DMS53 treated with DMSO at 0.1 percent for 48 hours (cell line): ENCODE data around the gene TICAM1.
"Not testable (repeated sequence)": the region's sequence is repeated elsewhere in the genome, so short reads cannot be mapped to it uniquely, and the experiment has no call there.

ENCODE experiments used
- DNase-seq: peaks from one replicate; lab custom pipeline; 2025; ENCODE audit not compliant: unreplicated experiment; lab: John Stamatoyannopoulos, UW

Gene TICAM1

DNA sequence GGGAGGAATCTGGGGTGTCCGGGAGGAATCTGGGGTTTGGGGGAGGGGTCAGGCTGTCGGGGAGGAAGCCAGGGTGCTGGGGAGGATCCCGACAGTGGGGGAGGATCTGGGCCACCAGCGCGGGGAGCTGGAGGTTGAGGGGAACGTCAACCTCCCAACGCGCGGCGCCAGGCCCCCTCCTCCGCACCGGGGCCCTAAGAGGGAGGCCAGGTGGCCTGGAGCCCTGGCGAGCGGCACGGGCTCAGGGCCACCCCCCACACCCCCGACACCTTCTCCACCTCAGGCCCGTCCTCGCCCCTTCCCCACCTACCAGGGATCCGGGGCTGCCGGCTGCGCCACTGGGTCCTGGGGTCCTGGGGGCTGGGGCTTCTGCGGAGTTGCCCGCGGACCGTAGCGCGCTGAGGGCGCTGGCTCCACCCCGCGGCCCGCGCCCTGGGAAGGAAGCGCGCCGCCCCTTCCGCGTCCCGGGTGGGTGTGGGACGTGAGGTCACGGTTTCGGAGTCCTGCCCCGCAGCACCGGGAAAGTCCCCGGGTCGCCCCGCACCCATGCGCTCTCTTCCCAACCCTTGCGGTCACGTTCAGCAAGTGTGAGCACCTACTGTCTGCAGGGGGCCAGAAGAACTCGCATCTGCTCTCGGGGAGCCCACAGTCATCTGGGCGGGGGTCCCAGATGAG lies at the start of gene TICAM1:
TICAM1 (minus strand) TSS at position 409 of the 675 bp plus-strand sequence. CDS start 13,335 bp downstream, outside the sequence.
- DNase-seq = peak; percentile 5

DNA sequence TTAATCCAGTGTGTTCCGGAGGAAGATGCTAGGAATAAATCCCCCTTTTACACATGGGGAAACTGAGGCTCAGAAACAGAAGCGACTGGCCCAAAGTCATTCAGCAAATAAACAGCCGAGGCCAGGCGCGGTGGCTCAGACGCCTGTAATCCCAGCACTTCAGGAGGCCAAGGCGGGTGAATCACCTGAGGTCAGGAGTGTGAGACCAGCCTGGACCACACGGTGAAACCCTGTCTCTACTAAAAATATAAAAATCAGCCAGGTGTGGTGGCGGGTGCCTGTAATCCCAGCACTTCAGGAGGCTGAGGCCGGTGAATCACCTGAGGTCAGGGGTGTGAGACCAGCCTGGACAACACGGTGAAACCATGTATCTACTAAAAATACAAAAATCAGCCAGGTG lies 47.5 kb upstream of the TICAM1 start:
- no peak for DNase-seq

DNA sequence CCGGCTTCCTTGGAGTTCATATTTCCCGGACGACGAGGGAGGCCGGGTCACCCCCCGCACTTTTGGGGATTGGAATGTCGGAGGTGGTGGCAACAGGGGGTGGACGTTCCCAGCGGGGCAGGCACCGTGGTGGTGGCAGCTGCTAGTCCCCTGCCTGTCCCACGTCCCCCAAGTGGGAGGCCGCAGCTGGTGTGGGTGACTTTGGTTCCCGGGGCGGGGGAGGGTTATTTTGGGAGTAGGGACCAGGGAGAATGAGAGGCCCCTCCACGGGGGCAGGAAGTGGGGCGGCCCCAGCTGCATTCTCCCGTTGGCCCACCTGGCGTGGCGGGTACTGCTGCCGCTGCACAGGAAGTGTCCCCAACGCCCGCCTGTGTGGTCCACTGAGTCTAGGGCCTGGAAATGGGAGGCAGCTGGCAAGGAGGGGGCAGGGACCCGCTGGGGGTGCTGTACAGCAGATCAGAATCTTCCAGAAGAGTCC lies 47.0 kb upstream of the TICAM1 start:
- DNase-seq = no peak

DNA sequence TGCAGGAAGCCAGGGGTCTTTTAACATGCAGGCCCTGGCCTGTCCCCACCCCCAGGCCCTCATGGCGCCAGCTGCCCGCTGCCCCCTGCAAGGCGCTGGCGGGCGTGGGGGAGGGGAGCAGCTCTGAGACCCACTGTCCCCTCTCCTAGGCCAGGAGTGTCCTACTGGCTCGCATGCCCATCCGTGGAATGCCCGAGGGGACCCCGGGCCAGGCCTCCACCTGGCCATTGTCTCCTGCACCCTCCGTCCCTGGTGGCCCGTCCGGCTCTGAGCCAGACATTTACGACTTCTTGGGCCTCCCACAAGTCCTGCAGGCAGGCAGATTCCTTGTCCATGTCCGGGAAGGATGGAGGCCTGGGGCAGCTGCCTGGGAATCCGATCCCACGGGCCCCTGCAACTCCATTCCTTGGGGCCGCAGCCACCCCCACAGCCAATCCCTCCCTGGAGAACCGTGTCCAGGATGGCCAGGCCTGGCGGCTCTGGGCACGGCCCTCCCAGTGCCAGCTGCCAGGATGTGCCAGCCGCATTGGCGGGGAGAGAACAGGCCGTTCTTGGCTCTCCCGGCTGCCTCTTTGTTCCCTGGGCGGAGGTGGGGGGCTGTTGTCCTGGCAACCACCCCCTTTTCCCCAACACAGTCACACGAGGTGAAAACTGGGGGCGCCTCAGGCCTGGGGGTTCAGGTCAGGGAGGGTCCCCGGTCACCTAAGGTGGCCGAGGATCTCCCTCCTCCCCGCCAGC lies 46.4 kb upstream of the TICAM1 start:
- no peak for DNase-seq

DNA sequence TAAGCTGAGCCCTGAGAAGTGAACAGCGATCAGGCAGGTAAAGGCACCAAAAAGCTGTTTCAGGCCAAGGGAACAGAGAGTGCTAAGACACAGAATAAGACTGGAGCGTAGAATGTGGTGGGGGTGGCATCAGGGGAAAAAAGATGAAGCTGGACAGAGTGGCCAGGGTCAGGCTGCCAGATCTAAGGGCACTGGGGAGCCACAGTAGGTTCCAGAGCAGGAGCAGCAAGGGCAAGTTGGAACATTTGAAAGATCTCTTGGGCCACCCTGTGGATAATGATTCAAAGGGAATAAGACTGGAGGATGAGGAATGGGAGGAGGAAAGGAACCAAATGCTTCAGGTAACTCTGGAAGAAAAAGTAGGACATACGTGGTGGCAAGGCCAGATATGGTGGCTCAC lies 42.4 kb upstream of the TICAM1 start:
- no peak for DNase-seq

DNA sequence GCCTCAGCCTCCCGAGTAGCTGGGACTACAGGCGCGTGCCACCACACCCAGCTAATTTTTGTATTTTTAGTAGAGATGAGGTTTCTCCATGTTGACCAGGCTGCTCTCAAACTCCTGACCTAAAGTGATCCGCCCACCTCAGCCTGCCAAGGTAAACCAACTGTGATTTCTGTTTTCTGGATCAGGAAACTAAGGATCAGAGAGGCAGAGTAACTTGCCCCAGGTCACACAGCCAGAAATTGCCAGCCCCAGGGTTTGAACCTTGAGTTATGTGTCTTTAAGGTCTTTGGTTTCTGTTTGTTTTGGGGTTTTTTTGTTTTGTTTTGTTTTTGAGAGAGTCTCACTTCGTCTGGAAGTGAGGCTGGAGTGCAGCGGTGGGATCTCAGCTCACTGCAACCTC lies 40.2 kb upstream of the TICAM1 start:
- no peak for DNase-seq

DNA sequence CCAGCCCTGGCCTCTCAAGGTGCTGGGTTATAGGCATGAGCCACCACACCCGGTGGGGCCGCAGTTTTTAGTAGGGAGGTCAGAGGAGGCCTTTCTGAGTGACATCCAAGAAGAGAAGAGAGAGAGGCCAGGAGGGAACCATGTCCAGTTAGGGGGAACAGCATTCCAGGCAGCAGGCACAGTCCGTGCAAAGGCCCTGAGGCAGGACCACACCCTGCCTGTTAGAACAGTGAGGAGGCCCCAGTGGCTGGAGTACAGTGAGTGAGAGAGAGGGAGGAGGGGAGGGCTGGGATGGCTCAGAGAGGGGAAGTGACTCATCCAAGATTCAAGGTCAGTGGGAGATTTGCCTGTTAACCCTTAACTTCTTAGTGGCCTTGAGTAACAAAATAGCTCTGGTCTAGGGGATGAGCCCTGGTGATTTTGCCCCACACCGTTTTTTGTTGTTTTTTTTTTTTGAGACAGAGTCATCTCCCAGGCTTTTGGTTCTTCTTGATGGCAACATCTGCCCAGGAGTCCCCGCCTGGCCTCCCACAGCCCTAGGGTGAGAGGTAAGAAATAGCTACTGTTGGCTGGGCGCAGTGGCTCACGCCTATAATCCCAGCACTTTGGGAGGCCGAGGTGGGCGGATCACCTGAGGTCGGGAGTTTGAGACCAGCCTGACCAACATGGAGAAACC lies 38.7 kb upstream of the TICAM1 start:
- peak; percentile 10 for DNase-seq

DNA sequence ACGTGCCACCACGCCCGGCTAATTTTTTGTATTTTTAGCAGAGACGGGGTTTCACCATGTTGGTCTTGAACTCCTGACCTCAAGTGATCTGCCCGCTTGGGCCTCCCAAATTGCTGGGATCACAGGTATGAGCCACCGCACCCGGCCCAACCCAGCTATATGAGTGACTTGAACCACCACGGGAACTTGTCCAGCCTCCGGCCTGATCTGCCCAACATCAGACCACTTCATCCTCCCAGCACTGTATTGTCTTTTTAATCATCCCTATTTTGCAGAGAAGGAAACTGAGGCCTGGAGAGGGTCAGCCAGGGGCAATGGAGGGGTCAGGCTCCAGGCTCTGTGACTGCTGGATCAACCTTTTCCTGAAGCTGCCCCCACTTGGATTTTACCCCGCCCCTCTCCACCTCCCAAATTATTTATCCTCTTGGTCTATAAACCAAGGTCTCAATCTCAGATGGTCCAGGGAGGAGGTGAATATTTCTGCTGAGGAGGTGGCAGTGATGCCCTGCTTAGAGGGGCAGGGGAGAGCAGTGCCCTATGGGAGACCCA lies 36.8 kb upstream of the TICAM1 start:
- DNase-seq = no peak

DNA sequence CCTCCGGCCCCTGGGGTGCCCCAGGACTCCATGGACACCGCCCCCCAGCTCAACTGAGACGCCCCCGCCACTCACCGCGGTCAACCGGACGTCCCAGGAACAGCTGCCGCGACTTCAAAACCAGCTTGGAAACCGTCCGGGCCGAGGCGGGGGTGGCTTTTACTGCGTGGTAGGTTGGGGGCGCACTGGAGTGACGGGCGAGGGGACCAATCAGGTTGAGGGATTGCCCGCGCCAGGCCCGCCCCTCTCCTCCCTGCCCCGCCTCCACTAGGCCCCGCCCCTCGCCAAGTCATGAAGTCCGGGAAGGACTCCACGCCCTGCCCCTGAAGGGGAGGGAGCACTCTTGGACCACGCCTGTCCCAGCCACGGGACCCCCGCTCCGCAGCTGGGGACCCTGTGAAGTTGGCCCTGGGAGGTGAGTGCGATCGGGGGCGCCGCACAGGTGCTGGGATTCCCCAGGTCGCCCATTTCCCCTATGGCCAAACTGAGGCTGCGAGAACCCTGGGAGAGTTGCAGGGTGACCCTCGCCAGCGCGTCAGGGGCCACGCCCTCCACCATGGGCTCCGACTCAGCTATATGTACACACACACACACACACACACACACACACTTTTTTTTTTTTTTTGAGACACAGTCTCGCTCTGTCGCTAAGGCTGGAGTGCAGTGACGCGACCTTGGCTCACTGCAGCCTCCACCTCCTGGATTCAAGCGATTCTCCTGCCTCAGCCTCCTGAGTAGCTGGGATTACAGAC lies 36.2 kb upstream of the TICAM1 start, which contains the start of gene PLIN3:
PLIN3 (minus strand) TSS at position 134 of the 752 bp plus-strand sequence. CDS start 6,273 bp downstream, outside the sequence.
- DNase-seq = peak; percentile 48

DNA sequence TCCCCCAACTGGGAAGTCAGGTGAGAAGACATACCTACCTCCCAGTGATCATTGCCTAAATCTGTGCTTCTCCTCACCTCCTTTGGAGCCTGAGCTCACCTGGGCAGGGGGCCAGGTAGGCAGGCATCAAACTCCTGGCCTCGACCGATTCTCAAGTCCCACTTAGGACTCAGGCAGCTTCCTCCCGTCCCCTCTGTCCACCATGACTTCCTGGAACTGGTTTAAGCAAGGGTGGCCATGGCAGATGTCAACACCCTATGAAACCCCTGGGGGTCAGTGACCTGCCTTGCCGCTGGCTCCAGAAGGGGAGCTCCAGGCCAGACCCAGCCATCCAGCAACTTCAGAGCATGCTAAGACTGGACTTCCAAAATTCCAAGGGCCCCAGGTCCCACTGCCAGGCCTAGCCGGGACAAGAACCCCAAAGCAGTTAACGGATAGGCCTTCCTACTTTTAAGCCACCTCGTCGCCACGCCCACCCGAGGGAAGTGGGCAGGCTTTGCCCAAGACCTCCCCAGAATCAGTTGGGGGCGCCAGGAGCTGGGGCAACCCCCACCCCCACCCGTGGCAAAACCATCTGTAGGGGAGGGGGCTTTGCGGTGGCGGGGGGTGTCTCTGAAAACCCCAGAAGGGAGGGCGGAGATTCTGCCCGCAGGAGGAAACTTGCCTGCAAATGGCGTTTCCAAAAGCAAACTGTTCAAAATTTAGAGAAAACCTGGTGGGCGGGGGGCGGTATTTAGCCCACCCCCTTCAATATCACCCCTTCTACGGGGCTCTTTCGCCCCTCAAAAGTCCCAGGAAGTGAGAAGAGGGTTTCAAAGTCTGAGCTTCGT lies 35.3 kb upstream of the TICAM1 start:
- DNase-seq = no peak

DNA sequence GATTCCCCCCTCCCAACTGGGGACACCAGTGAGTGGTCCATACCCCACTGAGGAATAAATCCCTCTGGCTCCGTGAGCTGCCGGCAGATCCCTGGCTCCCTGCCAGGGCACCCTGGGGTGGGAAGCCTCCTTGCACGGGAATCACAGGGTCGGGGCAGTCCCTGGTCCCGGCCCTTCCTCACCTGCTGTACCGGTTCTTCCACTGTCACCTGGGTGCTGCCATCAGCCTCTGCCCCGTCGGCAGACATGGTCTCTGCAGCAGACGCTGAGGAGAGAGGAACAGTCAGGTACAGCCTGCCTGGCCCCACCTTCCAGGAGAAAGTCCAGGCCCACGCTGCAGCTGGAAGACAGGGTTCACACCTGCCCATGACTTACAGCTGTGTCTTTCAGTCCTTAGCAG lies 29.6 kb upstream of the TICAM1 start:
- peak; percentile 86 for DNase-seq

DNA sequence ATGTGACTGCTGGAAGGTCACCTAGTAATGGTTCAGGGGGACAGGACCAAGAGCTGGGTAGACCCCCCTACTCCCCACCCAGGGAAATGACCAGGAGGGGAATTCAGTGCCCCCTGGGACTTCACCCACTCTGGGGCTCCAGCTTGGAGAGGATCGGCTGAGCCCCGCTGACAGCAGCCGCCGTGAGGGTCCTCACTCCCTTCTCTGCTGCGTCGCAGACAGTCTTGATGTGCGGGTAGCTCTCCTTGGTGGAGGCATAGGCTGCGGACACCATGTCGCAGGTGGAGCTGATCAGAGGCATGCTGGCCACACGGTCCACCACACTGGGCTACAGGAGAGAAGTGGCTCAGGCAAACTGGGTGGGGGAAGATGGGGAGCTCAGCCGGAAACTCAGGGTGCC lies 28.2 kb upstream of the TICAM1 start:
- DNase-seq = no peak

DNA sequence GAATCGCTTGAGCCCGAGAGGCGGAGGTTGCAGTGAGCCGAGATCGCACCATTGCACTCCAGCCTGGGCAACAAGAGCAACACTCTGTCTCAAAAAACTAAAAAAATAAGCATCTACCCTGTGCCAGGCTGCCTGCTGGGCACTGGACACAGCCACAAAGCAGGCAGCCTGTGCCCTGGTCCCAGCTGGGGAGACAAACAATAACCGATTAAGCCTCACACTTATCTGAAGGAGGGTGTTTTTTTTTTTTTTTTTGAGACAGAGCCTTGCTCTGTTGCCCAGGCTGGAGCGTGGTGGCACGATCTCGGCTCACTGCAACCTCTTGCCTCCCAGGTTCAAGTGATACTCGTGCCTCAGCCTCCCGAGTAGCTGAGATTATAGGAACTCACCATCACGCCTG lies 25.0 kb upstream of the TICAM1 start:
- not testable (repeated sequence) for DNase-seq

DNA sequence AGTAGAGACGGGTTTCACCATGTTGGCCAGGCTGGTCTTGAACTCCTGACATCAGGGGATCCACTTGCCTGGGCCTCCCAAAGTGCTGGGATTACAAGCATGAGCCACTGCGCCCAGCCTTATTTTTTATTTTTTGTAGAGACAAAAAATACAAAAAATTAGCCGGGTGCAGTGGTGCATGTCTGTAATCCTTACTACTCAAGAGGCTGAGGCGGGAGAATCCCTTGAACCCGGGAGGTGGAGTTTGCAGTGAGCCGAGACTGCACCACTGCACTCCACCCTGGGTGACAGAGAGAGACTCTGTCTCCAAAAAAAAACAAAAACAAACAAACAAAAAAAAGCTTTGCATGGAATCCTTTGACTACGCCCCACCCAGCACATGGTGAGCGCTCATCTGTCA lies 22.0 kb upstream of the TICAM1 start:
- not testable (repeated sequence) for DNase-seq

DNA sequence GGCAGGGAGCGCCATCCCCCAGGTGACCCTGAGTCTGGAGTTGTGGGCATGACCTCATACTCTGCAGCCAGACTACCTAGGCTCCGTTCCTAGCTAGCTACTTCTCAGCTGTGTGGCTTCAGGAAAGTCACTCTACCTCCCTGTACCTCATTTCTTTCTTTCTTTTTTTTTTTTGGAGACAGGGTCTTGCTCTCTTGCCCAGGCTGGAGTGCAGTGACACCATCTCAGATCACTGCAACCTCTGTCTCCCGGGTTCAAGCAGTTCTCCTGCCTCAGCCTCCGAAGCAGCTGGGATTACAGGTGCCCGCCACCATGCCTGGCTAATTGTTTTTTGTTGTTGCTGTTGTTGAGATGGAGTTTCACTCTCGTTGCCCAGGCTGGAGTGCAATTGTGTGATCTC lies 21.0 kb upstream of the TICAM1 start:
- DNase-seq = no peak

DNA sequence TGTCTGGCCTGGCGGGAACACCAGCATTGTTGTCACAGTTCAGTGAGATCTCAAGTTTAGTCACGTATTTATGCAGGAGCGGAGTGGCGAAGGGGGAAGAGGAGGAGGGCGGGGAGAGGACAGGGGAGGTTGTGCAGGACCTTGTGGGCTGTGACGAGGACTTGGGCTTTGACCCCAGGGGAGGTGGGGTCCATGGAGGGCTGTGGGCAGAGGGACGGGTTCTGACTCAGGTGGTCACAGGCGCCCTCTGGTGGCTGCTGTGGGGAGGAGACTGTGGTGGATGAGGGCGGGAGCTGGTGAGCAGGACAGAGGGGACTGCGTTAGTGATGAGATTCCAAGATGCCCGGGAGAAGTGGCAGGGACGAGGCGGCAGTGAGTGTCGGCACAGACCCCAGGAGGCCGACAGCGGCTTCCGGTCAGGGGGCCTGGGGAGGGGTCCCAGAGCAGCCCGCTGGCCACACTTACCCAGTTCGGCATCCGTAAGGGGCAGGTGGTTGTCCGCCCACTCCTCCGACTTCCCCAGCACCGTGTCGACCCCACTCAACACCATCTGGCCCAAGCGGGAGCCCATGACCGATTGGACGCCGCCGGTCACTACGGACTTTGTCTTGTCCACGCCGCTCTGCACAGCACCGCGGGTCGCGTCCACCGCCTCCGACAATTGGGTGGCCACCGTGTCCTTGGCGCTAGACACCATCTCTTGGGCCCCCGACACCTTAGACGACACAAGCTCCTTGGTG lies 20.2 kb upstream of the TICAM1 start:
- DNase-seq = peak; percentile 55

DNA sequence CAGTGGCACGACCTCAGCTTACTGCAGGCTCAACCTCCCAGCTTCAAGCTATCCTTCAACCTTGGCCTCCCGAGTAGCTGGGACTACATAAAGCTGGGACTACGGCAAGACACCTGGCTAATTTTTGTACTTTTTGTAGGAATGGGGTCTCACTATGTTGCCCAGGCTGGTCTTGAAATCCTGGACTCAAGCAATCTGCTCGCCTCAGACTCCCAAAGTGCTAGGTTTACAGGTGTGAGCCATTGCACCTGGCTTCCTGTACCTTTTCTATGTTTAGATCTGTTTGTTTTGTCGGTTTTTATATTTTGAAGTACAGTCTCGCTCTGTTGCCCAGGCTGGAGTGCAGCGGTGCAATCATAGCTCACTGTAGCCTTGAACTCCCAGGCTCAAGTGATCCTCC lies 17.5 kb upstream of the TICAM1 start:
- peak; percentile 28 for DNase-seq

DNA sequence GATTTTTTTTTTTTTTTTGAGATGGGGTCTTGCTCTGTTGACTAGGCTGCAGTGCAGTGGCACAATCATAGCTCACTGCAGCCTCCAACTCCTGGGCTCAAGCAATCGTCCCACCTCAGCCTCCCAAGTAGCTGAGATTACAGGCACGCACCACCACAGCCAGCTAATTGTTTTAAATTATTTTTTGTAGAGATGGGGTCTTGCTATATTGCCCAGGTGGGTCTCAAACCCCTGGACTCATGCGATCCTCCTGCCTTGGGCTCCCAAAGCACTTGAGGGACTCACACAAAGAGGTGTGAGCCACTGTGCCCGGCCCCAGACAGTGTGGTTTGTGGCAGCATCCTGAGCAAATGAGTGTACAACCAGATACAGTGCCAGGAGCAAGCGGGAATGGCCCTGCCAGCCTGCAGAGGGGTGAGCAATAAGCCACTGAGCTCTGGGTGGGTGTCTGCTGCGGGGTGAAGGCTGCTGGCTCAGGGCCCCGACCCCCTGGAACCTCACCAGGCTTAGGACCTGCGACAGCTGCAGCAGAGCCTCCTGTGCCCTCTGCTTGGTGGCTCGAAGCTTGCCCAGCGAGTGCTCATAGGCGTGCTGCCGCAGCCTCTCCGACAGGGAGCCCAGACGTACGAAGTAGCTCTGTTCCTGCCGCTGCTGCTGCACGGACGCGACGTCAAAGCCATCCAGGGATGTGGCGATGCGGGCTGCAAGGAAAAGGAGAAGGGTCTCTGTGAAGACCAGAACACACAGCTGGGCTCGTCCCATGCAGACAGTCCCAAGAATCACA lies 15.9 kb upstream of the TICAM1 start:
- no peak for DNase-seq
